Brain microvascular endothelial cell (primary cell): Measurements from ENCODE around the gene PTP4A2.
"Not testable (repeated sequence)": the region's sequence is repeated elsewhere in the genome, so short reads cannot be mapped to it uniquely, and the experiment has no call there.

Experiments used
- DNase-seq: peaks from one replicate; pipeline ENCODE4 v3.0.0-alpha.2; 2020
- H3K27ac ChIP-seq: fragments of 250-450 bp; sonication (Bioruptor Pico); 2 replicates; pipeline ENCODE4 v1.5.1; 2020; ENCODE audit warnings: mild to moderate bottlenecking, moderate library complexity
- H3K27me3 ChIP-seq: fragments of 250-450 bp; sonication (Bioruptor Pico); replicated peaks from 2 replicates; pipeline ENCODE4 v1.5.1; 2020; ENCODE audit warnings: mild to moderate bottlenecking
- H3K36me3 ChIP-seq: fragments of 250-450 bp; sonication (Bioruptor Pico); replicated peaks from 2 replicates; pipeline ENCODE4 v1.5.1; 2020; ENCODE audit warnings: mild to moderate bottlenecking
- H3K4me3 ChIP-seq: 2 replicates; pipeline ENCODE4 v1.5.1; 2011; ENCODE audit warnings: low read depth, mild to moderate bottlenecking, control low read depth, low read length, moderate library complexity
- CTCF ChIP-seq: IDR thresholded peaks from 2 replicates; pipeline ENCODE4 v1.5.1; 2011; ENCODE audit warnings: low read depth, mild to moderate bottlenecking, moderate library complexity, low read length, control low read depth, inconsistent platforms; ENCODE audit errors: missing control alignments
- in situ Hi-C: cut with HindIII; loops from 2 replicates; pipeline ENCODE4 v1.10.0; 2017; ENCODE audit warnings: low sequenced_read_pairs, low pct_ligation_motif_present

Gene PTP4A2

GRCh38 chr1:31943546-31944184 is 5.5 kb upstream of the PTP4A2 start:
- DNase-seq = no peak
- H3K27ac ChIP-seq = peak overlapping the region; percentile 96
- in situ Hi-C loops = no loop called here
- no peaks in the 10 kb centered on the region for H3K36me3 ChIP-seq
- no peaks in the 10 kb centered on the region for H3K27me3 ChIP-seq
- H3K4me3 ChIP-seq = no peak overlapping the region
- TF ChIP-seq CTCF = no peak

GRCh38 chr1:31942061-31942460 is 3.9 kb upstream of the PTP4A2 start:
- H3K27me3 ChIP-seq, in situ Hi-C loops, DNase-seq, H3K27ac ChIP-seq, H3K4me3 ChIP-seq, H3K36me3 ChIP-seq: not testable (repeated sequence)

GRCh38 chr1:31939484-31940329 is 1.5 kb upstream of the PTP4A2 start:
- peak overlapping the region; percentile 55 for H3K27ac ChIP-seq
- no peak overlapping the region for H3K4me3 ChIP-seq
- in situ Hi-C loops = no loop called here
- peak; percentile 79 for DNase-seq
- TF ChIP-seq CTCF = peak; percentile 85
- peaks cover 4% of the 10 kb centered on the region for H3K36me3 ChIP-seq
- no peaks in the 10 kb centered on the region for H3K27me3 ChIP-seq

GRCh38 chr1:31937300-31938183 is 626 bp downstream of the PTP4A2 start:
- no peak for DNase-seq
- Histone ChIP-seq H3K4me3 (peak overlapping the region; percentile 98), H3K27me3 (no peaks in the 10 kb centered on the region), H3K27ac (peak overlapping the region; percentile 97), H3K36me3 (peaks cover 4% of the 10 kb centered on the region)
- in situ Hi-C loops = no loop called here
- no peak for TF ChIP-seq CTCF

GRCh38 chr1:31936981-31937299 is 1.2 kb downstream of the PTP4A2 start:
- Histone ChIP-seq H3K4me3 (peak overlapping the region; percentile 98), H3K27ac (peak overlapping the region; percentile 97), H3K27me3 (no peaks in the 10 kb centered on the region), H3K36me3 (peaks cover 4% of the 10 kb centered on the region)
- in situ Hi-C loops = no loop called here
- no peak for DNase-seq
- no peak for TF ChIP-seq CTCF
